Measurements from ENCODE around the gene ARHGAP25. TPM values are rescaled to one million over a fixed set of nuclear protein-coding genes. Genes with fewer than 3 reads are reported as not detected.

The ARHGAP25 gene
- total RNA-seq, 1 donor from 2014 or later = 7.7 TPM

- peak; percentile 68 for DNase-seq (ENCODE audit: low spot score)
These were observed 31.8 kb downstream of the ARHGAP25 start for GRCh38 chr2:68766376-68766845.

DNA sequence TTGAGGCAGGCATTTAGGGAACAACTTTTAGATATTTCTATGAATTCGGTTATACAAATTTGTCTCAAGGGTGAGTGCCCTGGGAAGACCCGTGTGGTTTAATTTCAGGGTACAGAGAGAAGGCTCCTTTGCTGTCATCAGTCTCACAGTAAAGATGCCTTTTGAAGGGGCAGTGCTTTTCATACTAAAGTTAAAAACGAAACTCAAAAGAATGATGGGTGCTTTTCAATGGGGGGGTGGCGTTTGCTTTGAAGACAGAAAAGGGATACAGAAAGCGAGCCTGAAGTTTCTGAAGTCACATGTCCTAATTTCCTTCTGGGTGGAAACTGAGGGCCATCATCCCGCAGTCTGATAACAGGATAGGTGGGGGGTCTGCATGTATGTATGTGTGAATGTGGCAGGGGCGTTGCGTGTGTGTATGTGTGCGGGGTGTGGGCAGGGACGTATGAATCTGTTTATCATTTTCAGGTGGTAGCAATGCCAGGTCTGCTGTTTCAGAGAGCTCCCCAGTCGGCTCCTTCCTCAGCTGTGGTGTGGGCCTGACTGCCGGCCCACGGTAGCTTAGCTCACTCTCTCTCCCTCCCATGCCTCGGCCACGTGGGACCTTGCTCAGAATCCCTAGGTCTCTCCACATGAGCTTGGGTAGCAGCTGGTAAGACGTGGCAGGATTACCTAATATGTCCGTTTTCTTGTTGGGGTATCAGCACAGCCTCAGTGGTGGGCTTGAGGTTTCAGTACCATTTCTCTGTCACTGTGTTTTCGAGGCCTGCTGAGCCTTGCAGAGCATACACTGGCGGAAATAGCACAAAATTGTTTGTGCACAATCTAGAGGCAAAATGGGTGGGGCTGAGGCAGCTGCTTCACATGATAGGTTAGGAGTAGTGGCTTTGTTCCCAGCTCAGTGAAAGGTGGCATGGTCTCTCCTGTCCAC is 32.7 kb downstream of the ARHGAP25 start:
- DNase-seq (ENCODE audit: low spot score) = no peak

DNA sequence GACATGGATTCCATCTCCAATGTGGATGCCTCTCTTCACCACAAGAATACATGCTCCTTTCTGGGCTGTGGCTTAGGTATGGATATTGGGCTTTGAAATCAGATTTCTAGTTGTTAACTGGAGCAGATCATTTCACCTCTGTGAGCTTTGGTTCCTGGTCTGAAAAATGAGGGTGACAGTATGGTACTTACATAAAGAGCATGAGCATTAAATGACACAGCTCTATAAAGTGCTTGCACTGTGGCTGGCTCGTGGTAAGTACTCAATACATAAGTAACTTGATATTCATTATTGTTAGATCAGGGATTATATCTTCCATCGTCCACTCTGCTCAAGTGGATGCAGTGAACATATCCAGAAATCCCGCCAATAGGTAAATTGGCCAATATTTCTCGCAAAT is 33.4 kb downstream of the ARHGAP25 start:
- DNase-seq (ENCODE audit: low spot score) = no peak

- no peak for DNase-seq (ENCODE audit: low spot score)
These were observed 33.9 kb downstream of the ARHGAP25 start for GRCh38 chr2:68768461-68768860.

DNA sequence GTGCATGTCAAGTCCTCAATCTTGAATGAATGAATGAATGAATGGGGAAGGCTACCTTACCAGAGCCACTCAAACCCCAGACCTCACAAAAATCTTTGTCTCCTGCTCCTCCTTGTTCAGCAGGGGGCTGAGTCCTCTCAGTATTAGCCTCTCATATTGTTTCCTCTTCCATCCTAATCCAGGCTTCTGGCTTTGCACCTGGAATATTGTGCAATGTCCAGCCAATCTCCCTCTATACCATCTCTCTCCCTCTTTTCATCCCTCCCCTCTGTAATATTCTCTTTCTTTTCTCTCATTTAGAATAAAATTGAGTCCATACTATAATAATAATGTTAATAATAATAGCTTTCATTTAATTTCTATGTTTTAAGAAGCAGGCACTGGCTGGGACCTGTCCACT is 34.3 kb downstream of the ARHGAP25 start:
- DNase-seq (ENCODE audit: low spot score) = no peak

GRCh38 chr2:68769586-68770270 is 35.1 kb downstream of the ARHGAP25 start:
- DNase-seq (ENCODE audit: low spot score) = peak; percentile 40

DNA sequence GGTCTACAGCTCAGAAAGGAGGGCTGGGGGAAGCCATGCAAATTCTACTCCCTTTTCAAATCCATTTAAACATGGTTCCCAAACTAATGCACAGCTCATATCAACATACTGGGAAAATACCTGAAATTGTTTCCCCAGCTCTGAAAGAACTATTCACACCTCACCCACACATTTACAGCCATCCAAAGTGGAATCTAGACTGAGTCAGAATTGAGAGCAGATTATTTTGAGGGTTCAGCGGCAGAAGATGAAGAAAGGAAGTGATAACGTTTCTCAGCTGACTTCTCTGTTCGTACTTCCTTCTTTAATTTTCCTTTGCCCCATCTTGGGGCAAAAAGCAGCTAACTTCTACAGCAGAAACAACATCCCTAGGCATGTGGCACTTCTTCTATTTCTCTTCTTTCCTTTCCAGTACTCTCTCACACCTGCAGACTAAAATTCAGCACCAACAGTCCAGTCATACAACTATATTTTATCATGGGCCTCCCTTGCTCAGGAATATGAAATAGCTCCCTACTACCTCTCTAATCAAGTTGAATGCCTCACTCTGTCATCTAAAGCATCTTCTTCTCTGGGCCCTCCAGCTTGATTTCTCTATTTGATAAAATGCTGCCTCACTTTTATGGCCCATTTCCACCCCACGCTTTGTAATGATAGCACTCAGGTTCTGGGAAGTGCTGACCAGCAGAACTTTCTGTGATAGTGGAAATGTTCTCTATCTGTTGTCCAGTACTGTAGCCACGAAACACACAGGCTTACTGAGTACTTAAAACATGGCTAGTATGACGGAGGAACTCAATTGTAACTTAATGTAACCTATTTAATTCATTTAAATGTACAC is 35.9 kb downstream of the ARHGAP25 start:
- no peak for DNase-seq (ENCODE audit: low spot score)

DNA sequence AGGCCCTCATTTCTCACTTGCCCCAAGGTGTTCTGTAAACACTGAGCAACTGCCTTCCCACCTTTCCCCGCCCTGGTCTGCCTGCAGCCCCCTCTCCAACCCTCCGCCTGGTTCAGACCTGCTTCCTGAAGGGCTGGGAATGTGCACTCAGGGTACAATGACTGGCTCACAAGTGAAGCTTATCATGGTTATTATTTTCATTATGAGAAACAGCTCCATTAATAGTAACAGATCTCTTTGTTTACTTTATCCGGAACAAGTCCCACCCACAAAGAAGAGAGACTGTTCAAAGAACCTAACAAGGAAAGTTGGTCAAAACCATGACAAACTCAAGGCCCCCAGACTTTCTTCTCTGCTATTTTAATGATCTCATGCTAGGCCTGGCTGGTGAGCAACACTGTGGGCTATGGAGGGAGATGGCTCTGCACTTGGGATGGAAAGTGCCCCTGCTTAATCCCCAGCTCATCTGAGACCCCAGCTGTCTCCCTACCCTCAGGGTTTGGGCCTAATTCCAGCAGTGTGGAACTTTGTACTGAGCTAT is 36.7 kb downstream of the ARHGAP25 start:
- no peak for DNase-seq (ENCODE audit: low spot score)

- DNase-seq (ENCODE audit: low spot score) = no peak
These were observed 37.5 kb downstream of the ARHGAP25 start for GRCh38 chr2:68772109-68772508.

GRCh38 chr2:68774569-68775271 is 40.1 kb downstream of the ARHGAP25 start:
- DNase-seq (ENCODE audit: low spot score) = peak; percentile 37

DNA sequence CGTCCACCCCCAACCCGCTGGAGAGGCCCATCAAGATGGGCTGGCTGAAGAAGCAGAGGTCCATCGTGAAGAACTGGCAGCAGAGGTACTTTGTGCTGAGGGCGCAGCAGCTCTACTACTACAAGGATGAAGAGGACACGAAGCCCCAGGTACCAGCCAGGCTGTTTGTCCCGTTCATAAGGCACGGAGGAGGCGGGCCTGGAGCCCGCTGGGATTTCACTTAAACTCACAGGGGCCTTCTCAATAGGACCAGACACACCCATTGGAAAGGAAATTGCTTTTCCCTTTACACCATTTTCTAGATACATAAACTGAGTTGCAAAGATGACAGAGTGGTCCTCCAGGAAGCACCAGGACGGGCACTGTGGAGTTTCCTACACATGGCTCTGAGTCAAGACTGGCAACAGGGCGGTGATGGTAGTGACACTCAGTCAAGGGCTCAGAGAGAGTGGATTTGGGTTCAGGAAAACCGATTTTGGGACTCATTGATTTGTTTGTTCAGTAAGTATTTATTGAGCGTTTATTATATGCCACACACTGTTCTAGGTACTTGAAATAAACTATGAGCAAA is 40.7 kb downstream of the ARHGAP25 start:
- no peak for DNase-seq (ENCODE audit: low spot score)

DNA sequence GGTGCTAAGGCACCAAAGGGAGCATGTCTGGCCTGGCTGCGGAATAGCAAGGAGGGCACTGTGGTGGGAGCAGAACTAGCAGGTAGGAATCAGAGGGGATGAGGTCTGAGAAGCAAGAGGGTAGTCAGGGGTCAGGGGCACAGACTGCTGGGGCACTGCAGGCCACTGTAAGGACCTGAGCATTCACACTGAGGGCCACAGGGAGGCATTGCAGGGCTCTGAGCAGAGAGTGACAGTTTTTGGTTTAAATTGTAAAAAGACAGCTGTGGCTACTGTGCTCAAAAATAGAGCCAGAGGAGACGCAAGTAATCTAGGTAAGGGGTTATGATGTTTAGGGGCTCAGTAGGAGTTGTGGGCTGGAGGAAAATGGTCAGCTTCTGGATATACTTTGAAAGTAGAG is 41.5 kb downstream of the ARHGAP25 start:
- DNase-seq (ENCODE audit: low spot score) = no peak

- DNase-seq (ENCODE audit: low spot score) = no peak
These were observed 45.0 kb downstream of the ARHGAP25 start for GRCh38 chr2:68779595-68779994.

- no peak for DNase-seq (ENCODE audit: low spot score)
These were observed 49.6 kb downstream of the ARHGAP25 start for GRCh38 chr2:68784188-68784587.

DNA sequence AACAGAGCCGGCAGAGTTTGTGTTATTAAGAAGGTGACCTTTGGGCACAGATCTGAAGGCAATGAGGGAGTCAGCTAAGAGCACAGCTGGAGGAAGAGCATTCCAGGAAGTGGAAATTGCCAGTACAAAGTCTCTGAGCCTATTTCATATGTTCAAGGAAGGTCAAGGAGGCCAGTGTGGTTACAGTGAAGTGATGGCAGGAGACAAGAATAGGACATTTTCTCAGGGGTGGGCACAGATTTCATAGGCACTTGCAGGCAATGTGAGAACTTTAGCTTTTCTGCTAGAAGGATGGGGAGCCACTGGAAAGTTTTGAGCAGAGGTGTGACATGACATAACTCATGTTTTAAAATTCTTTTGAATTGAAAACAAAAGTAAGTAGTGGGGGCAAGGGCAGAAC is 50.3 kb downstream of the ARHGAP25 start:
- DNase-seq (ENCODE audit: low spot score) = no peak

DNA sequence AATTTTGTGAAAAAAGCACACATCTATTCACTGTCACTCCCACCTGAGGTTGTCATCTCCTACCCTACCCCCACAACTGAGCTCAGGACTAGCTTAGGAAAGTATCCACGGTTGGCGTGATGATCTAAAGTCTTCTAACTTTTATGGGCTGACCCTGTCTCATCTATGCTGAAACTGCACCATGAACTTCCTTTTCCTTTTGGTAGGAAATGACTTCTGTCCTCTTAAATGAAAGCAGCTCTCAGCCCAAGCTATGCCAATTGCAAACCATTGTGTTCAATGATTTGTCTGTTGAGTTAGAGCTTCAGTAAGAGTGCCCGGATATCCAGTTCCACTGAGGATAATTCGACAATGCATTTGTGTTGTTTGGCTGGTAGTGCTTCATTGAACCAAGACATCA is 52.7 kb downstream of the ARHGAP25 start:
- no peak for DNase-seq (ENCODE audit: low spot score)

DNA sequence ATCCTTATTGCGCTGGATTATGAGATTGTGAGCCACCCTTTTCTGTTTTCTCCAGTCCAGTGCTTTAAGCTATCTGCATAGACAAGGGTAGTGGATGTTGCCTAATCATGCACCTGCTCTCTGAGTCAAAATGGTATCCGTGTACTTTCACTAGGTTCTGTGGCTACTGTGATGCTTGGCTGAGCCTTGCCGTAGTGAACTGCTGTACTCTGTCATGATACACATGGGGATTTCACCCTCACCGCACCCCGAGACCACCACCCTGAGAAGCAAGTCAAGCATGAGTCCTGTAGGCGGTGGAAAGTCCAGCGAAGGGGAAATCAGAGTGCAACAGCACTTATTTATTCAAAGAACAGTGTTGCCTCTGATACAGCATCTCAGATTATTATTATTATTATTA is 55.0 kb downstream of the ARHGAP25 start:
- DNase-seq (ENCODE audit: low spot score) = no peak

GRCh38 chr2:68790600-68790999 is 56.0 kb downstream of the ARHGAP25 start:
- DNase-seq (ENCODE audit: low spot score) = peak; percentile 50

- DNase-seq (ENCODE audit: low spot score) = no peak
These were observed 57.3 kb downstream of the ARHGAP25 start for GRCh38 chr2:68791914-68792313.

- DNase-seq (ENCODE audit: low spot score) = no peak
These were observed 58.1 kb downstream of the ARHGAP25 start for GRCh38 chr2:68792751-68793150.

Measured in umbilical cord (tissue), 2 donors.